GM21529 (cell line): ENCODE measurements around the gene RAB17.

Source experiments
- ATAC-seq: cut with Tn5 transposase; IDR thresholded peaks from one replicate; pipeline ENCODE4 v1.9.1; 2021; ENCODE audit not compliant: unreplicated experiment

The RAB17 gene, protein sequence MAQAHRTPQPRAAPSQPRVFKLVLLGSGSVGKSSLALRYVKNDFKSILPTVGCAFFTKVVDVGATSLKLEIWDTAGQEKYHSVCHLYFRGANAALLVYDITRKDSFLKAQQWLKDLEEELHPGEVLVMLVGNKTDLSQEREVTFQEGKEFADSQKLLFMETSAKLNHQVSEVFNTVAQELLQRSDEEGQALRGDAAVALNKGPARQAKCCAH

DNA sequence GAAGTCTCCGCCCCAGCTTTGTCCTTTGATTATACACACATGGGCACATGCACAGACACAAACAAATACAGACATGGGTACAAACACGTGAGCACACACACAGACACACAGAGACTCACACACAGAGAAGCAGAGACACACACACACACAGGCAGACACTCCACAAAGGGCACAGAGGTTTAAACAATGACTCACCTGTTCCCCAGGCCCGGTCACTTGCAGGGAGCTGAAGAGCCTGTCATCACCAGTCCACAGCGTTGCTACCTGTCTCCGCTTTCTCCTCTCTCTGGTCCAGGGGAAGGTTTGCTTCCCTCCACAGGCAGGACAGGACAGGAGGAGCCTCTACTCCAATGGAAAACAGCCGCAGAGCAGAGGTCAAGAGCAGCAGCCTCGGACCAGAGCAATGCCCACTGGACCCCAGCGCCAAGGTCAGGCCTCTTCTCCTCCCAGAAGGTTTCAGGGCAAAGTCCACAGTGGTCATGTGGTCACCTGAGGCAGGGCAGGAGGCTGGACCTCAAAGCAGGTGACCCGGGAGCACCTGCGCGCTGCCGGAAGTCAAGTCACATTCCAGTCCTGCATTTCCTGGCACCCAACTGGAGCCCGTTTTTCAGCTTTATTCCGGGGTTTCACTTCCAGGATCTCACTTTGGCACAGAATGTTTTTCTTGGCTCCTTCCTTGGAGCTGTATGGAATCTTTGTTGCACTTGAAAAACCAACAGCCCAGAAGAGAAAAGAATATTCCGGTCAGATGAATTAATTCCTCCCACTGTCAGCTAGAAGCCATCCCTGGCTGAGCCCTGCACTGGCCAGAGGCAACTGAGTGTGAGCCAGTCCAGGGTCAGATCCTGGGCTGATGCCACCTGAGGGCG is at the start of gene RAB17:
RAB17 (minus strand) TSS at position 463 of the 869 bp plus-strand sequence. CDS start 4,580 bp downstream, outside the sequence.
- no peak for ATAC-seq

DNA sequence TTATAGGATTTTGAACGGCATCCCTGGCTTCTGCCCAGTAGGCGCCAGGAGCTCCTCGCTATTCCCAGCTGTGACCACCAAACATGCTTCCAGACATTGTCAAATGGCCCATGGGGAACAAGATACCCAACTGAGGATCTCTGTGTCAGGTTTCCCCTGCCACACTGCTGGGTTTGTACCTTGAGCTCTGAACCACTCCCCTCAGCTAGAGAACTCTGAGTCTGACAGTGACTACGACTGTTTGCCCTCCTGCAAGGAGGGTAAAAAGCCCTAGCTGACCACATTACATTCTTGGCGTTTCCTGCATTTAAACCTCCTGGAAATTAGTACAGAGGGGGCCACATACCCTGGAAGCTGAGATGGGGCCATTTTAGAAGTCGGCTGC is 49.3 kb upstream of the RAB17 start:
- no peak for ATAC-seq

DNA sequence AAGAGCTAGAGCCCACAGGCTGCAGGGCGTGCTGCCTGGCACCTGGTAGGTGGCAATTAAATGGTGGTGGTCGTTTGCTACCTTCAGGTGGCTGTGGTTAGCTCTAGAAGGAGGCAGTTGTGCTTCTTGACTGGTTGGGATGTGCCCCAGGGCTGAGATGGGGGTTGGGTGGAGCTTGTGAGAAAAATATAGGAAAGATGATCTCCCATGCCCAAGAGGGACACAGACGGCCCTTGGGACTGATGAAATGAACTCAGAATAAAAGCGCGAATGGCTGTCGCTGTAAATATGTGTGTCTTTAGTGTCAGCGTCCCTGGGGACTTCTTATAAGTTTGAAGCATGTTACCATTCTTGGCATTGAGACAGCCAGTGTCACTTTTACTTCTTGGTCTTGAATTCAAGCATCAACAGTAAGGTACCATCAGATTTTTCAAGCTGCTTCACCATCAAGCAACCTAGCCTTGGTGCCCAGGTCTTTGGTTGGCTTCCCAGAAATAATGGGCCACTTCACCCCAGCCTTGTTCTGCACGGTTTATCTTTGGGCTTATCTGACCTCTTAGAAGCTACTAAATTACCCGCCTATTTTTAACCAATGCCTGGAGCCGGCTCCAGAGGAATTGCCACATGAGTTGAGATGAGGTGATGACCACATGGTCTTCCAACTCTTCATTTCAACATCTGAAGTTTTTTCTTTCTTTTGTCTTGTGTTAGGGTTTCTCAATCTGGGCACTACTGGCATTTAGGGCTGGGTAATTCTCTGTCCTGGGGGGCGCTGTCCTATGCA is 48.7 kb upstream of the RAB17 start:
- ATAC-seq: no peak

DNA sequence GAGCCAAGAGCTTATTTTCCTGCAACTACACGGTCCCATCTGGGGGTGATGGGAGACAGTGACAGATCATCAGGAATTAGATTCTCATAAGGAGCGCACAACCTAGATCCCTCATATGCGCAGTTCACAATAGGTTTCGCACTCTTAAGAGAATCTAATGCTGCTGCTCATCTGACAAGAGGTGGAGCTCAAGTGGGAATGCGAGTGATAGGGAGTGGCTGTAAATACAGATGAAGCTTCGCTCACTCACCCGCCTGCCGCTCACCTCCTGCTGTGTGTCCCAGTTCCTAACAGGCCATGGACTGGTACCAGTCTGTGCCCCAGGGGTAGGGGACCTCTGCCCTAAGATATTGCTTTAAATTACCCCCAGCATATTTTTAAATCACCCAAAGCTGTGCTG is 47.6 kb upstream of the RAB17 start:
- no peak for ATAC-seq

GRCh38 chr2:237637429-237638135 is 47.0 kb upstream of the RAB17 start:
- no peak for ATAC-seq

- ATAC-seq: no peak
Observed at GRCh38 chr2:237636578-237636977, 46.0 kb upstream of the RAB17 start.

- no peak for ATAC-seq
Observed at GRCh38 chr2:237633061-237633561, 42.6 kb upstream of the RAB17 start.

- no peak for ATAC-seq
Observed at GRCh38 chr2:237631801-237632585, 41.5 kb upstream of the RAB17 start.

DNA sequence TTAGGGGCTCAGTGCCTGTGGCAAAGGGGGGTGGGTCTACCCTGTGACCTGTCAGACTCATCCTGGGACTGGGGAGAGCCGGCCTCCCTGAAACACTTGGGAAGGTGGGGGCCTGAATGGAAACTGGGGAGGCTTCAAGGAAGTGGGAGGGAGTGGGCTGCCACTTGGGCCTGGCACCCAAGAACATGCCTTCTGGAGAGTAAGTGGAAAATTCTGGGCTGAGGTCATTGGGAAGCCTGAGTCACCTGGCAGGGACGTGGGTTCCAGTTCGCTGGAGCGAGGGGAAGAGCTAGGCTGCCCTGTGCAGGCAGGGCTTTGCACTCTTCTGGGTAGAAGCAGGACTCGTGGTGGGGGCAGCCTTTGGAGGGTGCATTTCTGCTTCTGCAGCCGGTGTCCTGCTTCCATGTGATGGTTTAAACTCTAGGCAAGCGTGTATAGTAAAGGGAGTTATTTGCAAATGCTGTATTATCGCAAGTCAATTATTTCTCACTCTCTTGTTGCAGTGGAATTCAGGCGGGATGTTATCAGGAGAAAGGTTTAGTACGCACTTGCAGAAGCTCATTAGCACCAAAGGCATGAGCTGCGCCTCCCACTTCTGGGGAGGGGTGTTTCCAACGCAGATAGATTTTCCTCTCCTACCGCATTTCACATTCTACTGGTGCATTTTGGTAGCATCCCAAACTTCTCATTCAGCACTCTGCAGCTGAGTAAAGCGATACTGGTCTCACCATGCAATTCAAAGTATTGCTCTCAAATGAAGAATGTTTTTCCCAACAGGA is 40.7 kb upstream of the RAB17 start:
- no peak for ATAC-seq

GRCh38 chr2:237630216-237631000 is 39.9 kb upstream of the RAB17 start:
- no peak for ATAC-seq

DNA sequence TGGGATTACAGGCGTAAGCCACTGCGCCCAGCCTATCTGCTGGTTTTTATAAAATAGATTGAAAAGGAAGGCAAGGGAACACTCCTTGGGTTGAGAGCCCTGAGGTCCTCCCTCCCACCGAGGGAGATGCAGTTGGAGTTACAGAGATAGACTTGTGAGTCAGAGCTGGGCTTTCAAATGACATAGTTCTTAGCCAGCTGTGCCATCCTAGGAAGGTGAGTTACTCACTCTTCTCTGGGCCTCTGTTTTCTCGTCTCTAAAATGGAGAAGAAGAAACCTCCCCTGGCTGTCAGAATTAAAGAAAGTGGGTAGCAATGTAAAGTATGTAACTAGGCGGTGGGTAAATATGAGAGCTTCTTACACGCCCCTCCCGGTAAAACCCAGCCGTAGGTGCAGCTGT is 39.2 kb upstream of the RAB17 start:
- no peak for ATAC-seq

DNA sequence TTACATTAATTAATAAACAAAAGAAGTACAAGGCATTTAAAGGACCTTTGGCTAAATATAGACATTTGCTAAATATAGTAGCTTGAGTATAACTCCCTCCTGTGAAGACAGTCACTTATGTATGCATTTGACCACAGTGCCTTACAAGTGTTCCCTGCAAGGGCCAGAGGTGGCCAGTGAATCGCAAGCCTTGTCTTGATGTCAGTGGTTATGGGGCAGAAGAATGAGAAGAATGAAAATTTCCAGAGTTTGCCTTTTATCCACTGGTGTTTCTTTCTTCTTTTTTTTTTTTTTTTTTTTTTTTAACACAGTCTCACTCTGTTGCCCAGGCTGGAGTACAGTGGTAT is 38.6 kb upstream of the RAB17 start:
- no peak for ATAC-seq

- no peak for ATAC-seq
Observed at GRCh38 chr2:237628247-237629187, 38.0 kb upstream of the RAB17 start.

DNA sequence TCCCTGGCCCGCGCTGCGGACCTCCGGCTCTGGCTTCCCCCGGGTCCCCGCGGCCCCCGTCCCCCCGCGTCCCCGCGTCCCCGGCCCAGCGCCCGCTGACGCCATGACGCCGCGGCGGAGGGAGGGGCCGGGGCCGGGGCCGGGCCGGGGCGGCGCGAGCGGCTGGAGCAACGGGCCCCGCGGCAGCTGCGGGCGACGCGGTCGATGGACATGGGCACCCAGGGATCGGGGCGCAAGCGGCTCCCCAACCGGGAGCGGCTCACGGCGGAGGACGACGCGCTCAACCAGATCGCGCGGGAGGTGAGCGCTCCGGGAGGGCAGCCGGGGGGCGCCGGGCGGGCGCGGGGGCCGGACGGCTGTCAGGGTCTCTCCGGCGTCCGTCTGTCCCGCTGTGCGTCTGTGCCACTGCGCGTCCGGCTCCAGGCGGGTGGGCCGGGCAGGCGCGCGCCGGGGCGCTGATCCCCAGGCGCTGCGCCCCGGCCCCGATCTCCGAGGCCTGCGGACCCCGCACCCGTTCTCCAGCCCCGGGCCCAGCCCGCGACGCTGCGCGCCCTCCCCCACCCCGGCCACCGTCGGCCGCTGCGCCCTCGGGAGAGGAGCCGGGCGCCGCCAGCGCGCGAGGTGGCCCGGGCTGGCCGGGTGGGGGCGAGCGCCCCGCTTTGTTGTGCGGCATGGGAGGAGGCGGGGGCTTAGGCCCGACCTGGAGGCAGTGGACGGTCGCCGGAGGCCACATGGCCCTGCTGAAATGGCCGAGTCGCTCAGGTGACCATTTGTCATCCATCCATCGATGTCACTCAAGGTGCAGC is 37.1 kb upstream of the RAB17 start, which contains the start of gene LRRFIP1:
LRRFIP1 (plus strand) TSS at position 147 of the 806 bp plus-strand sequence; CDS start at position 205, 58 bp downstream.
- ATAC-seq: no peak

DNA sequence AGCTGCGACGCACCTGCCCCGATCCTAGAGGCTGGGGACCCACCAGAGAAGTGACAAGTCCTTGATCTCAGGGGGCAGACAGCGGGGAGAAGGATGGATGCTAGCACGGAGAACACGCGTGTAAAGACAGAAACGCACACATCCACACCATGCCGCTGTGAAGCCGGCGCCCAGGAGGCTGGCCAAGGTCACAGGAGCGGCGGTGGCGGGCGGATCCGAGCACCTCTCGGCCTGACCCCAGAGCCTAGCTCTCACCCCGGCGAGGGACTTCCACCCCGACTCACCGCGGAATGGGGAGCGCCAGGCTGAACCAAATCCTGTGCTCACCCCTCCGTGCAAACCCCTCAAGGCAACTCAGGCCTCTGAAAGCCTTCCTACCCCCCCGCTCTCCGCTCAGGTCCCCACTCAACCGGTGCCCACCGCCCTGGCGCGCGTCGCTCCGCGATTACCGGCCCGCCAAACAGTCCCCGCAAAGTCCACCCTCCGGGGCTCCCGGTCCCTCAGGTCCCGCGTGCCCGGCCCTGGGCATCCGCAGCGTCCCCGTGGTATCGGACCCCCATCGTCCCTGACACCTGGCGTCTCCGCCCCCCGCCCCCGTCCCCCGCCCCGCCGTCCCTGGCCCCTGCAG is 36.4 kb upstream of the RAB17 start:
- no peak for ATAC-seq

- no peak for ATAC-seq
Observed at GRCh38 chr2:237625777-237626176, 35.2 kb upstream of the RAB17 start.
